AG04449 (cell line): ENCODE results near the gene TMPRSS13.
"Not testable (repeated sequence)": the region's sequence is repeated elsewhere in the genome, so short reads cannot be mapped to it uniquely, and the experiment has no call there.

Experiments used
- CTCF ChIA-PET: fragments of 350-600 bp; formaldehyde crosslinking; extraction: SDS; loops from one replicate; lab custom pipeline; 2021; ENCODE audit warnings: antibody characterized with exemption; lab: Yijun Ruan, JAX
- POLR2A ChIA-PET: fragments of 400-600, 350-600 bp; formaldehyde crosslinking; extraction: SDS; loops from one replicate; lab custom pipeline; 2020; ENCODE audit warnings: antibody characterized with exemption, inconsistent platforms; lab: Yijun Ruan, JAX
- DNase-seq: peaks from one replicate; pipeline ENCODE4 v3.0.0-alpha.2; 2010; ENCODE audit warnings: low read depth, low spot score
- H3K4me3 ChIP-seq: 2 replicates; pipeline ENCODE4 v1.5.1; 2011; ENCODE audit warnings: low read depth, mild to moderate bottlenecking, control low read depth, low read length
- TF ChIP-seq, protein P1 (sequence below): IDR thresholded peaks from one replicate; pipeline ENCODE4 v1.5.1; 2011; ENCODE audit warnings: mild to moderate bottlenecking, moderate library complexity, low read length, control low read depth, inconsistent platforms; ENCODE audit not compliant: insufficient read depth; ENCODE audit errors: missing control alignments

TMPRSS13 gene

DNA sequence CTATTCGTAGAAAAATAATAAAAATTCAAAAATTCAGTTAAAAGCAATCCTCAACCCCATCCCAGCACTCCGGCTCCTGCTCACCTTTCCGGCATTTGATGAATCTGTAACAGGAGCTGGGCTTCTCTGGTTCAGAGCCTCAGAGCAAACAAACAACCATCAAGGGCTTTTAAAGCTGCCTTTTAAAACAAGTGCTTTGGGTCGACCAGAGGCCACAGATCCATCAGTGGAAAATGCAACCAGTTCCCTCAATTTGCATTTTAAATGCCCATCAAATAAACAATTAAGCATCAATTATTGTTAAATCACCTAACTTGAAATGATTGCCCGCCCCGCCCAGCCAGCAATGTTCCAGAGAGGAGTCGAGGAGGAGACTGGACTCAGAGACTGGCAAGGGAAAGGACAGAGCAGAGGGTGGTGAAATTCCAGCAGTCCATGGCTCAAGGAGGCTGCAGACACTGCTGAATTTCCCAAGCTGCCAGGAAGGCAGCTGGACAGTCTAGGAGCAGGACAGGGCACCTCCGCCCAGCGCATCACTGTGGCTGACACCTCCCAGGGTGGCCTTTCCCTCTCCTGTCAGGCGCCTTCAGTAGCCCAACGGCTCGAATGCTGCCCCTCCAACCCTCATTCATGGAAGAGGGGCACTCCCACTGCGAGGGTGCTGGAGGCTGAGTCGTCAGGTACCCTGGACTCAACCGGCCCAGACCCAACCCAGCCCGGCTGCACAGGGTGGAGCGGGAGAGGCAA lies 60.2 kb downstream of the TMPRSS13 start:
- ChIA-PET POLR2A (no interaction called here), CTCF (no interaction called here)
- DNase-seq, result no peak
- TF ChIP-seq, protein P1, sequence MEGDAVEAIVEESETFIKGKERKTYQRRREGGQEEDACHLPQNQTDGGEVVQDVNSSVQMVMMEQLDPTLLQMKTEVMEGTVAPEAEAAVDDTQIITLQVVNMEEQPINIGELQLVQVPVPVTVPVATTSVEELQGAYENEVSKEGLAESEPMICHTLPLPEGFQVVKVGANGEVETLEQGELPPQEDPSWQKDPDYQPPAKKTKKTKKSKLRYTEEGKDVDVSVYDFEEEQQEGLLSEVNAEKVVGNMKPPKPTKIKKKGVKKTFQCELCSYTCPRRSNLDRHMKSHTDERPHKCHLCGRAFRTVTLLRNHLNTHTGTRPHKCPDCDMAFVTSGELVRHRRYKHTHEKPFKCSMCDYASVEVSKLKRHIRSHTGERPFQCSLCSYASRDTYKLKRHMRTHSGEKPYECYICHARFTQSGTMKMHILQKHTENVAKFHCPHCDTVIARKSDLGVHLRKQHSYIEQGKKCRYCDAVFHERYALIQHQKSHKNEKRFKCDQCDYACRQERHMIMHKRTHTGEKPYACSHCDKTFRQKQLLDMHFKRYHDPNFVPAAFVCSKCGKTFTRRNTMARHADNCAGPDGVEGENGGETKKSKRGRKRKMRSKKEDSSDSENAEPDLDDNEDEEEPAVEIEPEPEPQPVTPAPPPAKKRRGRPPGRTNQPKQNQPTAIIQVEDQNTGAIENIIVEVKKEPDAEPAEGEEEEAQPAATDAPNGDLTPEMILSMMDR, result no peak
- no peak overlapping the region for H3K4me3 ChIP-seq

DNA sequence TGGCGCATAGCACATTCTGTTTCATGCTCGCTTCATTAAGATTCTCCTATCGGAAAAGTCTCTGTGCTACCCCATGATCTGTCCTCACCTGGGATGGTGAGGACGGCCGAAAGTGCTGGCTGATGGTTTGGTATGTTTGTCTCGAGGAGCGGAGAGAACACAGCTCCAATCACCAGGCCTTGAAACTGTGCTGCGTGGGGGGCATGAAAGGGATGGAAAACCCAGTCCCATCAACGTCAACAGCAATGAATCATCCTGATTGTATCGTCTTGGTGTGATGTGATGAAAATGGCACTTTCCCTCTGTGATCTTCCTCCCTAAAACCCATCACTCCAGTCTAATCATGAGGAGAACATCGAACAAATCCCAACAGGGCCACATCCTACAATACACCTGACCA lies 61.1 kb downstream of the TMPRSS13 start:
- ChIA-PET POLR2A (no interaction called here), CTCF (interaction anchor here (1.4 to 2.3 kb wide), 2 partner anchors 24 to 79 kb away, joined by 3 to 8 read pairs; no protein-coding TSS in a partner anchor)
- TF ChIP-seq, protein P1, result no peak
- DNase-seq, result no peak
- no peak overlapping the region for H3K4me3 ChIP-seq

- POLR2A ChIA-PET, result no interaction called here
- TF ChIP-seq, protein P1, result no peak
- CTCF ChIA-PET, result interaction anchor here (2.3 kb wide), 1 partner anchor 22 kb away, joined by 8 read pairs; no protein-coding TSS in a partner anchor
- H3K4me3 ChIP-seq, result no peak overlapping the region
- no peak for DNase-seq
These were observed 62.7 kb downstream of the TMPRSS13 start for GRCh38 chr11:117866526-117866925.

DNA sequence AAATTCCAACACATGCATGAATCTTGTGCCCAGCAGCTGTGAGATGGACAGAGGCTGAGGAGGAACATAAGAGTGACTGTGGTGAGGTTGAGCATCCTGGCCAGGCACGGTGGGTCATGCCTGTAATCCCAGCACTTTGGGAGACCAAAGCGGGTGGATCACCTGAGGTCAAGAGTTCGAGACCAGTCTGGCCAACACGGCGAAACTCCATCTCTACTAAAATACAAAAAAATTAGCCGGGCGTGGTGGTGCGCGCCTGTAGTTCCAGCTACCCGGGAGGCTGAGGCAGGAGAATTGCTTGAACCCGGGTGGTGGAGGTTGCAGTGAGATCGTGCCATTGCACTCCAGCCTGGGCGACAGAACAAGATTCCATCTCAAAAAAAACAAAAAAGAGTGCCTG lies 63.7 kb downstream of the TMPRSS13 start:
- H3K4me3 ChIP-seq, CTCF ChIA-PET, POLR2A ChIA-PET, DNase-seq: not testable (repeated sequence)

DNA sequence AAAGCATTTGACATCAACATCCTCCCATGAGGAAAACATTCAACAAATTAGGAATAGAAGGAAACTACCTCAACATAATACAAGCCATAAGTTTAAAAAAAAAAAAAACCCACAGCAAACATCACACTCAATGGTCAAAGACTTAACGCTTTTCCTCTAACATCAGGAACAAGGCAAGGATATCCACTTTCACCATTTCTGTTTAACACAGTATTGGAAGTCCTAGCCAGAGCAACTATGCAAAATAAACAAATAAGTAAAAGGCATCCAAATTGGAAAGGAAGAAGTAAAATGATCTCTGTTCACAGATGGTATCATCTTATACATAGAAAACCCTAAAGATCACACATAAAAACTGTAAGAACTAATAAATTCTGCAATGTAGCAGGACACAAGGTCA lies 65.8 kb downstream of the TMPRSS13 start:
- no peak overlapping the region for H3K4me3 ChIP-seq
- CTCF ChIA-PET, result interaction anchor here (1.5 kb wide), 1 partner anchor 18 kb away, joined by 4 read pairs; no protein-coding TSS in a partner anchor
- no peak for DNase-seq
- TF ChIP-seq, protein P1, result no peak
- POLR2A ChIA-PET, result no interaction called here

DNA sequence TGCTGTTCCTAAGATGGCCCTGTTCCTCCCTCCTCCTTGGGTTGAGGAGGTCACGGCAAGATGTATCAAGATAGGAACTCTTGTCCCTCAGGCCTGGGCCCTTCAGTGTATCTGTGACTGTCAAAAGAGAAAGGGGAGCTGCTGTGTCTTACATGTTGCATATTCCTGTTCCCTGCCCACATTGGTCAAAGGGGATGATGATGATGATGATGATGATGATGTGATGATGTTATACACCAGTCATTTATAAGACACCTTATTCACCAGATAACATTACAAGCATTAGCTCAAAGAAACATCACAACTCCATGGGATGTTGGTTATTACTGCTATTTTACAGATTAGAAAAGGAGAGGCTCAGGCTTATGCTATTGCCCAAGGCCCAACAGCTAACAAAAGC lies 66.4 kb downstream of the TMPRSS13 start:
- DNase-seq, result no peak
- CTCF ChIA-PET, result no interaction called here
- H3K4me3 ChIP-seq, result no peak overlapping the region

More for the DNA sequence above, 66.4 kb downstream of the TMPRSS13 start:
- POLR2A ChIA-PET, result no interaction called here
- TF ChIP-seq, protein P1, result no peak
